HCT116 (cell line): ENCODE data around the gene RIOK2. TPM values are rescaled to one million over a fixed set of nuclear protein-coding genes. Genes with fewer than 3 reads are reported as not detected.

Source experiments
- ATAC-seq: fragments of 200-7000 bp; cut with Tn5 transposase; 2 replicates; pipeline ENCODE4 v1.9.1; 2020; ENCODE audit warnings: mild to moderate bottlenecking, moderate library complexity
- BruUV-seq: library from RNA; stranded (reverse); fragments of 400-500 nt; replicated peaks from 2 replicates; lab custom pipeline; 2021; lab: Mats Ljungman, UMichigan
- CTCF ChIA-PET: fragments of 300-600 bp; sonication (Branson Sonifier 250); formaldehyde crosslinking; loops from one replicate; lab custom pipeline; 2021; ENCODE audit warnings: antibody characterized with exemption; lab: Charles Lee
- POLR2A ChIA-PET: fragments of 300-600, 350-600 bp; sonication (Branson Sonifier 250); formaldehyde crosslinking; loops from one replicate; lab custom pipeline; 2021; ENCODE audit warnings: antibody characterized with exemption; lab: Charles Lee
- RAD21 ChIA-PET, 2 experiments: fragments of 300-600 bp; sonication (Branson Sonifier 250); formaldehyde crosslinking; loops; one replicate each; lab custom pipeline; 2023; ENCODE audit warnings: low total read pairs in 2 of 2; ENCODE audit not compliant: uncharacterized antibody in 2 of 2, unreplicated experiment in 2 of 2, low non-redundant PET in 1 of 2; lab: Charles Lee
- DNase-seq: peaks from one replicate; pipeline ENCODE4 v3.0.0-alpha.2; 2010; ENCODE audit warnings: low read depth, low spot score
- H2AFZ ChIP-seq: fragments of 200-600 bp; shearing (Covaris generic), sonication (generic); 2 replicates; pipeline ENCODE4 v1.6.1; 2017; ENCODE audit warnings: low read depth, mixed run types, mixed read lengths, antibody characterized with exemption, low read length; ENCODE audit not compliant: poor library complexity, severe bottlenecking
- H3K27ac ChIP-seq: 2 replicates; pipeline ENCODE4 v1.5.1; 2012; ENCODE audit warnings: low read depth, low read length
- H3K27me3 ChIP-seq: fragments of 200-600 bp; sonication (generic); 2 replicates; pipeline ENCODE4 v1.6.1; 2016; ENCODE audit warnings: mixed run types, low read length, mixed read lengths; ENCODE audit not compliant: insufficient read depth
- H3K36me3 ChIP-seq, 2 experiments: fragments of 200-500 bp in 1 of 2; fragments of 200-600 bp in 1 of 2; sonication (Bioruptor generic) in 1 of 2; sonication (generic) in 1 of 2; 2 replicates each; pipeline versions ENCODE4 v1.5.1 to v1.6.1; 2014 to 2016; ENCODE audit warnings: low read length in 2 of 2, inconsistent platforms in 1 of 2, mixed read lengths in 1 of 2, mixed run types in 1 of 2; ENCODE audit not compliant: insufficient read depth in 2 of 2, control insufficient read depth in 1 of 2
- H3K4me1 ChIP-seq, 2 experiments: fragments of 200-600 bp in 1 of 2; sonication (generic) in 1 of 2; 2 replicates each; pipeline versions ENCODE4 v1.5.1 to v1.6.1; 2012 to 2017; ENCODE audit warnings: low read length in 2 of 2, inconsistent platforms in 1 of 2, mild to moderate bottlenecking in 1 of 2, mixed read lengths in 1 of 2, mixed run types in 1 of 2, moderate library complexity in 1 of 2; ENCODE audit not compliant: insufficient read depth in 2 of 2, control insufficient read depth in 1 of 2
- H3K4me2 ChIP-seq: fragments of 200-600 bp; sonication (generic); 2 replicates; pipeline ENCODE4 v1.6.1; 2017; ENCODE audit warnings: mixed run types, low read length, mixed read lengths
- H3K4me3 ChIP-seq, 2 experiments: fragments of 200-600 bp in 1 of 2; sonication (generic) in 1 of 2; replicated peaks in 1 of 2; 2 replicates each; pipeline ENCODE4 v1.5.1; 2011 to 2016; ENCODE audit warnings: low read length in 2 of 2, control low read depth in 1 of 2, low read depth in 1 of 2, mild to moderate bottlenecking in 1 of 2, mixed read lengths in 1 of 2, mixed run types in 1 of 2
- H3K79me2 ChIP-seq: fragments of 200-600 bp; sonication (generic); 2 replicates; pipeline ENCODE4 v1.6.1; 2017; ENCODE audit warnings: mild to moderate bottlenecking, mixed run types, low read length, moderate library complexity, mixed read lengths; ENCODE audit not compliant: insufficient read depth
- H3K9ac ChIP-seq: fragments of 200-600 bp; sonication (generic); 2 replicates; pipeline ENCODE4 v1.6.1; 2016; ENCODE audit warnings: low read length, mixed read lengths
- H3K9me2 ChIP-seq: fragments of 200-600 bp; sonication (generic), shearing (Covaris generic); 2 replicates; pipeline ENCODE4 v1.6.1; 2017; ENCODE audit warnings: mixed run types, mild to moderate bottlenecking, moderate library complexity; ENCODE audit not compliant: insufficient read depth
- H3K9me3 ChIP-seq, 2 experiments: fragments of 200-500 bp in 1 of 2; fragments of 200-600 bp in 1 of 2; sonication (Bioruptor generic) in 1 of 2; sonication (generic) in 1 of 2; 2 replicates each; pipeline ENCODE4 v1.6.1; 2014 to 2017; ENCODE audit warnings: low read length in 2 of 2, mixed read lengths in 2 of 2, inconsistent platforms in 1 of 2, low read depth in 1 of 2, mild to moderate bottlenecking in 1 of 2, mixed run types in 1 of 2, moderate library complexity in 1 of 2; ENCODE audit not compliant: control insufficient read depth in 1 of 2, insufficient read depth in 1 of 2
- H4K20me1 ChIP-seq: fragments of 200-600 bp; sonication (generic), shearing (Covaris generic); 2 replicates; pipeline ENCODE4 v1.6.1; 2017; ENCODE audit warnings: mixed run types, mild to moderate bottlenecking, moderate library complexity; ENCODE audit not compliant: insufficient read depth
- CBX3 ChIP-seq: IDR thresholded peaks from 2 replicates; pipeline ENCODE4 v1.6.1; 2012; ENCODE audit warnings: low read depth
- CEBPB ChIP-seq: IDR thresholded peaks from 2 replicates; pipeline ENCODE4 v1.6.1; 2012; ENCODE audit warnings: low read depth
- CTCF ChIP-seq, 3 experiments: fragments of 200-600 bp in 1 of 3; sonication (generic) in 1 of 3; IDR thresholded peaks in 2 of 3; conservative IDR thresholded peaks in 1 of 3; 2 replicates each; pipeline ENCODE4 v1.5.1; 2012 to 2017; ENCODE audit warnings: low read depth in 2 of 3, low read length in 2 of 3, antibody characterized with exemption in 1 of 3, borderline replicate concordance in 1 of 3, control low read depth in 1 of 3, mild to moderate bottlenecking in 1 of 3, mixed read lengths in 1 of 3, mixed run types in 1 of 3, moderate library complexity in 1 of 3; ENCODE audit not compliant: insufficient read depth in 1 of 3
- EGR1 ChIP-seq: IDR thresholded peaks from 2 replicates; pipeline ENCODE4 v1.6.1; 2012; ENCODE audit warnings: low read depth
- EZH2 ChIP-seq: fragments of 200-600 bp; sonication (generic); IDR thresholded peaks from 2 replicates; pipeline ENCODE4 v1.6.1; 2017; ENCODE audit warnings: antibody characterized with exemption, mixed run types
- EZH2phosphoT487 ChIP-seq: fragments of 200-600 bp; IDR thresholded peaks from 2 replicates; pipeline ENCODE4 v1.6.1; 2018; ENCODE audit warnings: antibody characterized with exemption, borderline replicate concordance
- FOSL1 ChIP-seq: IDR thresholded peaks from 2 replicates; pipeline ENCODE4 v1.6.1; 2012; ENCODE audit warnings: low read depth
- MAX ChIP-seq: IDR thresholded peaks from 2 replicates; pipeline ENCODE4 v1.6.1; 2012
- POLR2AphosphoS5 ChIP-seq: IDR thresholded peaks from 2 replicates; pipeline ENCODE4 v1.6.1; 2011; ENCODE audit warnings: mild to moderate bottlenecking, low read depth, low read length, moderate library complexity
- RAD21 ChIP-seq: IDR thresholded peaks from 2 replicates; pipeline ENCODE4 v1.6.1; 2012; ENCODE audit warnings: low read depth, mild to moderate bottlenecking
- SP1 ChIP-seq: IDR thresholded peaks from 2 replicates; pipeline ENCODE4 v1.6.1; 2012; ENCODE audit warnings: low read depth
- TCF7L2 ChIP-seq: IDR thresholded peaks from 2 replicates; pipeline ENCODE4 v1.7.0; 2011; ENCODE audit warnings: borderline replicate concordance, inconsistent platforms; ENCODE audit not compliant: insufficient read depth, insufficient read length; ENCODE audit errors: extremely low read depth
- ZBTB33 ChIP-seq: IDR thresholded peaks from 2 replicates; pipeline ENCODE4 v1.6.1; 2011; ENCODE audit warnings: mild to moderate bottlenecking, low read length, moderate library complexity; ENCODE audit not compliant: insufficient replicate concordance; ENCODE audit errors: extremely low read depth
- ZFX ChIP-seq: fragments of 450-650 bp; IDR thresholded peaks from 2 replicates; pipeline ENCODE4 v1.6.1; 2017
- ZNF274 ChIP-seq: fragments of 200-500 bp; sonication (Bioruptor generic); IDR thresholded peaks from 2 replicates; pipeline ENCODE4 v1.6.1; 2014; ENCODE audit warnings: mild to moderate bottlenecking, low read depth, low read length, inconsistent platforms
- intact Hi-C: fragments of 100-400 bp; cut with micrococcal nuclease; formaldehyde crosslinking; loops from 2 replicates; pipeline ENCODE4 v1.10.0; 2022
- total RNA-seq: library from RNA; stranded (reverse); gene quantifications from one replicate; pipeline ENCODE4 v1.2.1, GENCODE V29; 2021; ENCODE audit not compliant: unreplicated experiment

RIOK2 gene
- total RNA-seq, 1 experiment from 2014 or later, result 27.1 TPM

GRCh38 chr5:97208184-97208713 lies 25.2 kb upstream of the RIOK2 start:
- TF ChIP-seq EZH2phosphoT487 (no peak), CTCF (IDR thresholded peaks at IDR 0.05 in 2 of 3, conservative IDR thresholded peaks at IDR 0.05 in 1 of 3; ENCODE audit: borderline replicate concordance in 1 of 3, insufficient read depth in 1 of 3, low read depth in 2 of 3, low read length in 2 of 3) (no peak), MAX (no peak), CBX3 (no peak), RAD21 (no peak), EGR1 (no peak), TCF7L2 (no peak), EZH2 (no peak), ZNF274 (no peak), ZFX (no peak), FOSL1 (no peak), CEBPB (no peak), ZBTB33 (no peak), SP1 (no peak), POLR2AphosphoS5 (no peak)
- POLR2A ChIA-PET, result no interaction called here
- H3K27me3 ChIP-seq, result no peaks in the 10 kb centered on the region
- ATAC-seq, result no peak
- RAD21 ChIA-PET, result no interaction called here
- no peaks in the 10 kb centered on the region for H4K20me1 ChIP-seq
- H3K36me3 ChIP-seq, result no peaks in the 10 kb centered on the region
- CTCF ChIA-PET, result no interaction called here
- H2AFZ ChIP-seq, result no peak overlapping the region
- H3K79me2 ChIP-seq, result no peaks in the 10 kb centered on the region
- H3K9me3 ChIP-seq, result no peaks in the 10 kb centered on the region
- no peaks in the 10 kb centered on the region for H3K4me1 ChIP-seq
- H3K4me2 ChIP-seq, result no peak overlapping the region
- no peak overlapping the region for H3K4me3 ChIP-seq
- no peak for DNase-seq
- no TSS peak for BruUV-seq
- H3K9me2 ChIP-seq, result no peaks in the 10 kb centered on the region
- H3K9ac ChIP-seq, result no peak overlapping the region
- H3K27ac ChIP-seq, result no peak overlapping the region
- intact Hi-C loops, result no loop called here
